HG02938 (cell line): ENCODE results near the gene POLD2.

Source experiments
- ATAC-seq: cut with Tn5 transposase; IDR thresholded peaks from one replicate; pipeline ENCODE4 v1.9.1; 2021; ENCODE audit warnings: mild to moderate bottlenecking, moderate library complexity; ENCODE audit not compliant: unreplicated experiment

The POLD2 gene

DNA sequence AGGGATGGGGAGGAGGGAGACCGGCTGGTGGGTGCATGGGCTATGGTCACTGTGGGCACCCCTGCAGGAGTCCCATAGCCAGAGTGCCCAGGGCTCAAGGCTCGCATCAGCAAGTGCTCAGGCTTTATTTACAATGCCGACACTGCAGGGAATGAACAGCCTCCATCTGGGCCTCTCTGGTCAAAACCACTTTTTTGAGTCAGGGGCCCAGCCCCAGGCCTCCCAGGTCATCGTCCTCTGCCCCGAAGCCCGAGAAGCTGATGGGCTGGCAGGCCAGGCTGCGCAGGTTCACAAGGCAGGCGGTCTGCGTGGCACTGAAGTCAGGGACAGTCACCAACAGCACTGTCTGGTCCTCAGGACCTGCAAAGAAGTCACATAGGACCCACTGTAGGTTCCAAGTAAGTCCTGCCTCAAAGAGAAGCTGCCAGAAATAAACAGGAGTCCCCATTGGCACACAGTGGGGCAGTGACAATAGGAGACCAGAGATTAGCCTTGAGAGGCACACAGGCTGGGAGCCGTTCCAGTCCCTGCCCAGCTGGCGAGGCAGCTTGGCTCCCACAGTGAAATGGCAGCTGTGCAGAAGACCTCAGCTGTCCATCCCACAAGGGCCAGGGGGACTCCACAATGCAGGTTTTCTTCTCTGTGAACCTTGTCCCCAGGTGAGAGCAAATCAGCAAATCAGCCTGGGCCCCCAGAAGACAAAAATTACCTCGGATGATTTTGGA is 8.6 kb downstream of the POLD2 start:
- ATAC-seq = no peak

DNA sequence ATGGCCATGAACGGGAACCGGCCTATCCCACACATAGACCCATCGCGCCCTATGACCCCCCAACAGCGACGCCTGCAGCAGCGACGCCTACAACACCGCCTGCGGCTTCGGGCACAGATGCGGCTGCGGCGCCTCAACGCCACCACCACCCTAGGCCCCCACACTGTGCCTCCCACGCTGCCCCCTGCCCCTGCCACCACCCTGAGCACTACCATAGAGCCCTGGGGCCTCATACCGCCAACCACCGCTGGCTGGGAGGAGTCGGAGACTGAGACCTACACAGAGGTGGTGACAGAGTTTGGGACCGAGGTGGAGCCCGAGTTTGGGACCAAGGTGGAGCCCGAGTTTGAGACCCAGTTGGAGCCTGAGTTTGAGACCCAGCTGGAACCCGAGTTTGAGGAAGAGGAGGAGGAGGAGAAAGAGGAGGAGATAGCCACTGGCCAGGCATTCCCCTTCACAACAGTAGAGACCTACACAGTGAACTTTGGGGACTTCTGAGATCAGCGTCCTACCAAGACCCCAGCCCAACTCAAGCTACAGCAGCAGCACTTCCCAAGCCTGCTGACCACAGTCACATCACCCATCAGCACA is 9.5 kb downstream of the POLD2 start:
- no peak for ATAC-seq

DNA sequence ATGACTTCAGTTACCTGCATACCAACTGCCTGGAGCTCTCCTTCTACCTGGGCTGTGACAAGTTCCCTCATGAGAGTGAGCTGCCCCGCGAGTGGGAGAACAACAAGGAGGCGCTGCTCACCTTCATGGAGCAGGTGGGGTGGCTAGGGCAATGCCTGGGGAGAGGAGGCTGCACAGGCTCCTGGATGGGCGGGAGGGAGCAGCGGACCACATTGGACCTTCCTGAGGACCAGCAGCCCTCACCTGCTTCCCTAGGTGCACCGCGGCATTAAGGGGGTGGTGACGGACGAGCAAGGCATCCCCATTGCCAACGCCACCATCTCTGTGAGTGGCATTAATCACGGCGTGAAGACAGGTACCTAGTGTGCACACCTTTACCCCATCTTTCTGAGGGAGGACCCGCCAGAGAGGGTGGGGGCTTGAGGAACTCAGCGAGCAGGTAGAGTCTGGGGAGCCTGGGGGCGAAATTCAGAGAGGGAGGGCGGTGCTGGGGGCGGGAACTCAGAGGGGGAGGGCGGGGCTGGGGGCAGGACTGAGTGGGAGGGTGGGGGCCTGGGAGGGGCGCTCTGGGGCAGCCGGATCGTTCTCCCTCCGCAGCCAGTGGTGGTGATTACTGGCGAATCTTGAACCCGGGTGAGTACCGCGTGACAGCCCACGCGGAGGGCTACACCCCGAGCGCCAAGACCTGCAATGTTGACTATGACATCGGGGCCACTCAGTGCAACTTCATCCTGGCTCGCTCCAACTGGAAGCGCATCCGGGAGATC is 10.2 kb downstream of the POLD2 start:
- no peak for ATAC-seq

DNA sequence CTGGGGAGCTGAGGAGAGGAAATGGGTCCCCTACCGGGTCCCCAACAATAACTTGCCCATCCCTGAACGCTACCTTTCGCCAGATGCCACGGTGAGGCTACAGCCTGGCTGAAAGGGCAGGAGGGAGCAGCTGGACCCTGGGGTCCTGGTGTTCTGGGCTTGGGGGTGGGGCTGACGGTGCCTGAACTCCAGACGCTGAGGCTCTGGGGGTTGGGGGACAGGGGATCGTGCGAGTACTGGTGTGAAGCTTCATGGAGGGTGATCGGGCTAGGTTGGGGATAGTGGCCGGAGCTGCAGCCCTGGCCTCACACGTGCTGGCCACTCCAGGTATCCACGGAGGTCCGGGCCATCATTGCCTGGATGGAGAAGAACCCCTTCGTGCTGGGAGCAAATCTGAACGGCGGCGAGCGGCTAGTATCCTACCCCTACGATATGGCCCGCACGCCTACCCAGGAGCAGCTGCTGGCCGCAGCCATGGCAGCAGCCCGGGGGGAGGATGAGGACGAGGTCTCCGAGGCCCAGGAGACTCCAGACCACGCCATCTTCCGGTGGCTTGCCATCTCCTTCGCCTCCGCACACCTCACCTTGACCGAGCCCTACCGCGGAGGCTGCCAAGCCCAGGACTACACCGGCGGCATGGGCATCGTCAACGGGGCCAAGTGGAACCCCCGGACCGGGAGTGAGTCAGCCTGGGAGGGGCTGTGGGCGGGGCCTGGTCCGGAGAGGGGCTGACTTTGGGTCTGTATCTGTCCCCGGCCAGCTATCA is 10.9 kb downstream of the POLD2 start:
- no peak for ATAC-seq

DNA sequence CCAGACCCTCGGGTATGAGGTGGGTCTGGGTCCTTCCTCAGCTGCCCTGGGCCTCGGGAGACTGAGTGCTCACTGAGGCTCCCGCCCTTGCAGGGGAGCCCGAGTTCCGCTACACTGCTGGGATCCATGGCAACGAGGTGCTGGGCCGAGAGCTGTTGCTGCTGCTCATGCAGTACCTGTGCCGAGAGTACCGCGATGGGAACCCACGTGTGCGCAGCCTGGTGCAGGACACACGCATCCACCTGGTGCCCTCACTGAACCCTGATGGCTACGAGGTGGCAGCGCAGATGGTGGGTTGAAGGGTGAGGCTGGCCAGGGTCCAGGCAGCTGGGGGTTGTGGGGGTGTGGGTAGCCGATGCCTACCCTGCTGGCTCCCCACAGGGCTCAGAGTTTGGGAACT is 11.6 kb downstream of the POLD2 start:
- ATAC-seq = no peak

DNA sequence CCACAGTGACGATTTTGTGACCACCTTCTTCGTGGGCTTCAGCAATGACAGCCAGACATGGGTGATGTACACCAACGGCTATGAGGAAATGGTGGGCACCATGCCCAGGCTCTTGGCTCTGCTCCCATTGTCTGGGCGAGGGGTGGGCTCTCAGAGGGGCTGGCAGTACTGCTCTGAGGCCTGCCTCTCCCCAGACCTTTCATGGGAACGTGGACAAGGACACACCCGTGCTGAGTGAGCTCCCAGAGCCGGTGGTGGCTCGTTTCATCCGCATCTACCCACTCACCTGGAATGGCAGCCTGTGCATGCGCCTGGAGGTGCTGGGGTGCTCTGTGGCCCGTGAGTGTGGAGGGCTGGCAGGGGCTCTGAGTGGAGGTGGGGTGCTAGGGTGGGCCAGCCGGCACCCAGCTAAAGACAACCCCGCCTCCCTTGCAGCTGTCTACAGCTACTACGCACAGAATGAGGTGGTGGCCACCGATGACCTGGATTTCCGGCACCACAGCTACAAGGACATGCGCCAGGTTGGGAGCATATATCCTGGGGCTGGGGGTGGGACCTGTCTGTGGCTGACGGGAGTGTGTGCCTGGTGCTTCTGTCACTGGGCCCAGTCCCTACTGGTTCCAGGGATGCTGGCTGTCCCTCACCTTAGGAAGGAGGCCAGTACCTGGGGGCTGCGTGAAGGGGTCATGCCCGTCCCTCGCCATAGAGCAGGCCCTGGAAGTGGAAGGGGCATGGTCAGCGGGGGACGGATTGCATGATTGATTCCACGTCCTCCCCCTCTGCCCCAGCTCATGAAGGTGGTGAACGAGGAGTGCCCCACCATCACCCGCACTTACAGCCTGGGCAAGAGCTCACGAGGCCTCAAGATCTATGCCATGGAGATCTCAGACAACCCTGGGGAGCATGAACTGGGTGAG is 12.4 kb downstream of the POLD2 start:
- ATAC-seq = no peak

DNA sequence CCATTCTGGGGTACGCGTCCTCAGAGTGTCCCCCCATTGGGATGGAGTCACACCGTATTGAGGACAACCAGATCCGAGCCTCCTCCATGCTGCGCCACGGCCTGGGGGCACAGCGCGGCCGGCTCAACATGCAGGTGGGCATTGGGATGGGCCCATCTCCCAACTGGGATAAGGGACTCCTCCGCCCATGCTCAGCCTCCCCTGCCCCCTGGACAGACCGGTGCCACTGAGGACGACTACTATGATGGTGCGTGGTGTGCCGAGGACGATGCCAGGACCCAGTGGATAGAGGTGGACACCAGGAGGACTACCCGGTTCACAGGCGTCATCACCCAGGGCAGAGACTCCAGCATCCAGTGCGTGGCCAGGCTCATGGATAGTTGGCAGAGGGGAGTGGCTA is 13.4 kb downstream of the POLD2 start:
- ATAC-seq = no peak

DNA sequence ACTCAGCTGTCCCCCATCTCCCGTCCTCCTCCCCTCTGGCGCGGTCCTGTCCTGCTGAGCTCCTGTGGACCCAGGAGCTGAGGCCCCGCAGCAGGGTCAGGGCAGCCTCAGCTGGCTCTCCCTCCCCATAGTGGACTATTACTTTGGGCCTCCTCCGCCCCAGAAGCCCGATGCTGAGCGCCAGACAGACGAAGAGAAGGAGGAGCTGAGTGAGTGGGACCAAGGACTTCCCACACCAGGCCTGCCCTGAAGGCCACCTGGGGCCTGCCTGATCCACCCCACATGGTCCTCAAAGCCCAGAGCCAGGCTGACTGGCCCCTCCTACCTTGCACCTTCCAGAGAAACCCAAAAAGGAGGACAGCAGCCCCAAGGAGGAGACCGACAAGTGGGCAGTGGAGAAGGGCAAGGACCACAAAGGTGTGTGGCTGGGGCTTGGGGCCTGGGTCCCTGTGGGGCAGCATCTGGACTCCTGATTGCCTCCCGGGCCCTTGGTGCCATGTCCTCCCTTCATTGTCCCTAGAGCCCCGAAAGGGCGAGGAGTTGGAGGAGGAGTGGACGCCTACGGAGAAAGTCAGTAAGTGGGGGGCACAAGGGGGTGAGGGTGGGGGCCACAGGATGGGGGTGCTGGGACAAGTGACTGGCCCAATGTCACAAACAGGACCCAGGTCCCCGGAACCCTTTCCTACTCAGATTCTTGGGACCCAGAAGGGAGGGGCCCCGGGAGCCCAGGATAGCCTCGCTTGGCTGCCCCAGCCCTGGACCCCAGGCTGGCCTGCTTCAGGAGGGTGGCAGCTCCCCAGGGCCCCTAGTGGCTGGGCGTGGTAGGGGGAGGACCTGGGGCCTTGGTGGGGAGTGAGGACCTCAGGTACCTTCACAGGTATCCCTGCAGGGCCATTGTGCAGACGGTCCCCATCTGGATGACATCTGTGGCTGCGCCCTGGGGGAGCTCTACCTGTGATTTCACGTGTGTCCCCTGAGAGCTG is 14.3 kb downstream of the POLD2 start:
- ATAC-seq = no peak

DNA sequence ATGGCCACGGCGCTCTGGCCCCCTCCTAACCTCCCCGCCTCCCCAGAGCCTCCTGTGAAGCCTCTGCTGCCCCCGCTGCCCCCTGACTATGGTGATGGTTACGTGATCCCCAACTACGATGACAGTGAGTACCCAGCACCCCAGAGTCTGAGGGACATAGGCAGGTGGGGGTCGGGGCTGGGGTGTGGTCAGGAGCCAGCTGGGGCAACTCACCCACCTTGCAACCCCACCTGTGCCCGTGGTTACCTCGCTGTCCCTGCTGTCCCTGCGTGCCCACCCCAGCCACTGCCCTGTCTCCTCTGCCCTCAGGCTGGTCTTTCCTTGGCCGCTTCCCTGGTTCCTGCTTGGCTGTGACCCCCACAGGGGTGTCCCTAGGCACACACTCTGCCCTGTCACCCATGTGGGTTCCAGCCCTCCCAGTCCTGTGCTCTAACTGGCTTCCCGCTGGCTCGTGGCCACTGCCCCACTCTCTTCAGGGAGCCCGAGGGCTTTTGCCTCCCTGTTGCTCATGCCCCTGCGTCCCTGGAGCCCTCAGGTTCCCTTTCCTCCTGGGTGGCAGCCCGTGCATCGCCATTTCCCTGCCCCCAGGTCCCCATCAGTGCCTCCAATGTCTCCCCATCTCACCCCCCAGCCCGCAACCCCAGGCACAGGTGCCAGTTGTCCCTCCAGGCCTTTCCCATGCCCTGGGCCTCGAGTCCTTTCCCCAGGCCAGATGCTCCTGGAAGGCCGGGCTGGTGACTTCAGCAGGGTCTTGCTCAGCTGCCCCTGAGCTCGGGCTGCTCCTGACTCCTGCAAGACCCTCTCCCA is 15.2 kb downstream of the POLD2 start:
- ATAC-seq = no peak

DNA sequence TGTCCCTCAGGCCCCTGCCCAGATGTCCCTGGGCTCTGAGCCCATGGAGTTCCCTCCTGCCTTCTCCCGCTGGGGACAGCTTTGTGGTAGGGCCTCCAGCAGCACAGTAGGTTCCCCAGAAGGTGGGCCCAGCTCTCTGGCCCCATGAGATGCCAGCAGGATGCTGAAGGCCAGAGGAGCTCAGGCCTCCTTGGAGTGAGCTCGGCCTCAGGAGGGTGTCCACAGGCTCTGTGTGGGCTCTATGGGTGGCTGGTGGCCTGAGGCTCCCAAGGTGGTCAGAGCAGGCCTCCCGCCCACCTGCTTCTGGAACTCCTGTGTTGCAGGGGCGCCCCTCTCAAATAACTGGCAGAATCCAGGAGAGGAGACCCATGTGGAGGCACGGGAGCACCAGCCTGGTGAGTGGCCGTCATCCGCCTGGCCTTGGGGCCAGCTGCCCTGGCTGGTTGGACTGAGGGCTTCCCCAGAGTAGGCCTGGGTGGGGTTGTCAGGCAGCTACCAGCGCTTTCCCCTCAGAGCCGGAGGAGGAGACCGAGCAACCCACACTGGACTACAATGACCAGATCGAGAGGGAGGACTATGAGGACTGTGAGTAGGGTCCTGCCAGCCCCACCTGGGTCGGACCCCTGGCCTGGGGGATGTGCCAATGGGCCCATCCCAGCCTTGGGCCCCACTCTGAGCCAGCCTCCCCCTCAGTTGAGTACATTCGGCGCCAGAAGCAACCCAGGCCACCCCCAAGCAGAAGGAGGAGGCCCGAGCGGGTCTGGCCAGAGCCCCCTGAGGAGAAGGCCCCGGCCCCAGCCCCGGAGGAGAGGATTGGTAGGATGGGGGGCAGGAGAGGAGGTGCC is 16.0 kb downstream of the POLD2 start:
- ATAC-seq = no peak

DNA sequence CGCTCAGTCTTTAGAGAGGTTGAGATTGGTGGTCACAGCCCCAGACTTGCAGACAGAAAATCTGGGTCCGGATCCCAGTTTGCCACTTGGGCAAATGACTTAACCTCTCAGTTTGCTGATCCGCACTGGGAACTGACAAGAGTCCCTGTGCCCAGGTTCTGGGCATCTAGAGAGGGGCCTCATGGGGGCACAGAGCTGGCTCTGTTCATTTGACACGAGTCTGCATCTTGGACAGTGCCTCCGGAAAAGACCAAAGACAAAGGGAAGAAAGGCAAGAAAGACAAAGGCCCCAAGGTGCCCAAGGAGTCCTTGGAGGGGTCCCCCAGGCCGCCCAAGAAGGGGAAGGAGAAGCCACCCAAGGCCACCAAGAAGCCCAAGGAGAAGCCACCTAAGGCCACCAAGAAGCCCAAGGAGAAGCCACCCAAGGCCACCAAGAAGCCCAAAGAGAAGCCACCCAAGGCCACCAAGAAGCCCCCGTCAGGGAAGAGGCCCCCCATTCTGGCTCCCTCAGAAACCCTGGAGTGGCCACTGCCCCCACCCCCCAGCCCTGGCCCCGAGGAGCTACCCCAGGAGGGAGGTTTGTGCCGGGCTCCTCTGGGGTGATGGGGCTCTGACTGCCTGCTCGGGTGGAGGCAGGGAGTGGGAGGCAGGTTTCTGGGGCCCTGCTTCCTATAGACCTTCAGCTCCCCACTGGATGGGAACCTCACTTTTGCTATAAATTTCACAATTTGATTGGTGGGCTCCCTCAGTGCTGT is 16.9 kb downstream of the POLD2 start:
- ATAC-seq = no peak

DNA sequence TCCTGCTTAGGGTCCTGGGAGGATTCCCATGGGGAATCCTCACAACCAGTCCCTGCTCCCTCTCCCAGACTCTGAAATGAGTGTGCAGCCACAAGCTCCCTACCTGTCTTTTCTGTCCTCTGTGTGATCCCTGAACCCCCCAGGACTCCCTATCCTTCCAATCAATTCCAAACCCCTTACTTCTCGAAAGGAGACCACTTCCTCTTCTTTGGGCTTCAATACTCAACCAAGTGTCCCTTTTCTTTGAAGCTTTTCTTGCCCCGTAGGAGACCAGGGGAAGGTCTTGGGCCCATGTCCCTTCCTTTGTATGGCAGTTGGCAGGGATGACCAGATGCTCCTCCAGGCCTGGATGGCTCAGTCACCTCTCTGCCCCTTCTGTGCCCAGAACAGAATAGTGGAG is 17.5 kb downstream of the POLD2 start:
- ATAC-seq = no peak

DNA sequence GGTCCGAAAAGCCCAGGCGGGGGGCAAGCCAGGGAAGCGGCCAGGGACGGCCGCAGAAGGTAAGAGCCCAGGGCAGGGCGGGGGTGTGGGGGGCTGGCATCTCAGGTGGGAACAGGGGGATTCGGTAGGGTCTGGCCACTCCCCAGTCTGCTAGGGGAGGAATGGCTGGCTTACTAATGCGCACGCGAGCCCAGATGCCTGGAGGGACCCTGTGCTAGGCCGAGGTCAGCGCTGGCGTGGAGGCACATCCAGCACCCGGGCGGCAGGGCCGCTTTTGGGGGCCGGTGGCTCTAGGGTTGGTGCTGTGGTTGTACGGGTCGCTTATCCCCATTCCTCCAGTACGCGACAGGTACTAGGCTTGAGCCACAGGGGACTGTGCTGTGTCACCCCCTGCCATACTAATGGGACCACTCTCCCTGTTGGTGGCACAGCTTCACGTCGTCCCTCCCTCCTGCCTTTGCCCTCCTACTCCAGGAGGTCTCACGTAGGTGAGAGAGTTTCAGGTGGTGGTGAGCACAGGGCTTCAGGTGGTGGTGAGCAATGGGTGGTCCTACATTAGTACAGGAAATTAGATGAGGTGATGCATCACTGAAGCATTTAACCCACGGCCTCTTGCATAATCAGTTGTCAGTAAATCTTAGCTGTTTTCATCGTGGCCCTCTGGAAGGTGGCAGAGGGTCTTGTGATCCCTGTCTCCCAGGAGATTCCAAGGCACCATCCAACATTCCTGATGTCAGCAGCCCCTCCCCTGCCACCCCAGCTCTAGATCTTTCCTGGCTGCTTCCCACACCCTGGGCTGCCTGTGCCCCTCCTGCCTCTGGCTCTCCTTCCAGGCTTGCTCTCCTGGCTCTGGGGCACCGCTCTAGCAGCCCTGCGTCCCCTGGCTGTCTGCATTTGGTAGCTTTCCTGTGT is 18.2 kb downstream of the POLD2 start:
- no peak for ATAC-seq

DNA sequence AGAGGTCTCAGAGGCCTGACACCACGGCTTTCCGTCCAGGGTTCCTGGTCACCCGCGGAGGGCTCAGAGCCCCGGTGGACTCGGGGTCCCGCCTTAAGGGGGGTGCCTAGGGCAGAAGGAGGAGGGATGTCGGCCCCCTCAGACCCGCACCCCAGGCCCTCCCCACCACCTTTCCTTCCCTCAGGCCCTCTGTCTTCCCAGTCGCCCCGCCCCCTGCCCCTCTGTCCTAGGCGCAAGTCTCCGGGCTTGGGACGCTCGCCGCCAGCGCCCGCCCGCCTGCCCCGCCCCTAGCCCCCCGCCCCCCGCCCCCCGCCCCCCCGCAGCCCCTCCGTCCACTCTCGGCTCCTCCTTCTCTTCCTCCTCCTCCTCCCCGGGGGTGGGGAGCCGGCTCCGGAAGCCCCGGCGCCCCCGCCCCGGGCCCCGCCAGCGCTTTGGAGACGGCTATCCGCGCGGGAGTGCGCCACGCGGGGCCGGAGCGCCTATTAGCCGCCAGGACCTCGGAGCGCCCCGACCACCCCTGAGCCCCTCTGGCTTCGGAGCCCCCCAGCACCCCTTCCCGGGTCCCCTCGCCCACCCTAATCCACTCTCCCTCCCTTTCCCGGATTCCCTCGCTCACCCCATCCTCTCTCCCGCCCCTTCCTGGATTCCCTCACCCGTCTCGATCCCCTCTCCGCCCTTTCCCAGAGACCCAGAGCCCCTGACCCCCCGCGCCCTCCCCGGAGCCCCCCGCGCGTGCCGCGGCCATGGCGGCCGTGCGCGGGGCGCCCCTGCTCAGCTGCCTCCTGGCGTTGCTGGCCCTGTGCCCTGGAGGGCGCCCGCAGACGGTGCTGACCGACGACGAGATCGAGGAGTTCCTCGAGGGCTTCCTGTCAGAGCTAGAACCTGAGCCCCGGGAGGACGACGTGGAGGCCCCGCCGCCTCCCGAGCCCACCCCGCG is 19.2 kb downstream of the POLD2 start, which contains the start of gene AEBP1:
Gene AEBP1, plus strand, starts transcription at position 423 of the 937 bp plus-strand sequence. Its CDS starts 321 bp downstream, at position 744.
- ATAC-seq = no peak

DNA sequence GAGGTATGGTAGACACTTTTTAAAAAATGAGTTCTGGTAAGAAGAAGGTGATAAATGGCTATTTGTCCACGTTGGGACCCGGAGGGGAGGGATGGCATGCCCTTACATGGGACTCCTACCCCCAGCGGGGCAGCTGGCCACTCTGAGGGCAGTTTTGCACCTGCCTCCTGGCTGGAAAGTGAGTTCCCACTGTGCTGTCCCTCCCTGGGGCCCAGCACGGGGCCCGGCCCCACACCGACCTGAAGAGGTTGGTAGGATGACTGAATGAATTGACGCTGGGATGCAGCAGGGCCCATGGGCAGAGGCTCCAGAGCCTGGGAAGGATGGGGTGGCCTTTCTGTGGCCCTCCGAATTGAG is 19.8 kb downstream of the POLD2 start:
- ATAC-seq = no peak
